Measurements from ENCODE around the gene LRRC66.
A peak's percentile ranks its signal among the peaks of the same experiment; 100 is the strongest.

The LRRC66 gene

DNA sequence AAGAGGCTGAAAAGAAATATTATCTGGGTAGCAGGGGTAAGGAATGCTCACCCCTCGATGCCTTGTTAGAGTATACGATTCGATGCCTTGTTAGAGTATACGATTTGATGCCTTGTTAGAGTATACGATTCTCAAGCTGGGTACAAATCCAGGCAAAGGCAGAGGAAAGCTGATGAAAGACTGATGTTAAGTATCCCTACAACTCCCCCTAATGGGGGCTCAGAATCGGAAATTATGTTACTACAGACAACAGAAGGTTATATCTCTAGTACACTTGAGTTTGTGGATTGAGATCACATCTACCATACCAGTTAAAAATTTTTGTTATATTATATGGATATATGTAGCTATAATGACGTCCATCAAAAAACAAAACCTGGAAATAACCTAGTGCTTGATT, 4.8 kb downstream of the LRRC66 start:
- H2AK5ac ChIP-seq (ENCODE audit: low read depth, low read length): no peak overlapping the region
- no peak overlapping the region for H2BK12ac ChIP-seq (ENCODE audit: low read length)
- no peaks in the 10 kb centered on the region for H3K4me1 ChIP-seq (ENCODE audit: control insufficient read depth in 2 of 2, insufficient read depth in 1 of 2, low read depth in 1 of 2, low read length in 2 of 2)
- H3K79me1 ChIP-seq (ENCODE audit: low read depth, low read length): no peaks in the 10 kb centered on the region
- H2BK15ac ChIP-seq (ENCODE audit: low read length): no peak overlapping the region
- no peak overlapping the region for H3K4me2 ChIP-seq (ENCODE audit: insufficient read depth, low read length, poor library complexity, severe bottlenecking)
- no peak overlapping the region for H3K4me3 ChIP-seq (ENCODE audit: low read length in 2 of 2)
- no peak overlapping the region for H3K14ac ChIP-seq (ENCODE audit: low read length)
- H2BK5ac ChIP-seq (ENCODE audit: low read length): no peak overlapping the region
- no peak overlapping the region for H4K8ac ChIP-seq (ENCODE audit: low read depth, low read length)
- no peak overlapping the region for H3K18ac ChIP-seq (ENCODE audit: low read length)
- WGBS, 2 donors (ENCODE audit: extremely low coverage in 2 of 2, insufficient read length in 2 of 2, insufficient replicate concordance in 1 of 2): no CpG with 5 or more reads among the region's 7 CpGs
- peaks cover 0 to 2% of the 10 kb centered on the region in 2 donors for H3K36me3 ChIP-seq (replicated peaks in 1 of 2; ENCODE audit: control insufficient read depth in 2 of 2, insufficient read depth in 2 of 2, low read length in 2 of 2)
- H3K23ac ChIP-seq (ENCODE audit: low read depth, low read length, poor library complexity): no peak overlapping the region
- no peak overlapping the region for H2BK120ac ChIP-seq (ENCODE audit: low read depth, low read length)
- H4K91ac ChIP-seq (ENCODE audit: low read depth, low read length, poor library complexity): no peak overlapping the region
- H2AFZ ChIP-seq (ENCODE audit: low read length): peak overlapping the region; percentile 11
- H3K27ac ChIP-seq (replicated peaks; ENCODE audit: low read length): no peak overlapping the region
- no peak overlapping the region for H3K4ac ChIP-seq (ENCODE audit: low read length)
- no peaks in the 10 kb centered on the region for H3K9me3 ChIP-seq (replicated peaks in 1 of 2; ENCODE audit: control insufficient read depth in 2 of 2, insufficient read depth in 1 of 2, low read depth in 1 of 2, low read length in 2 of 2)
- no peaks in the 10 kb centered on the region for H3K27me3 ChIP-seq (ENCODE audit: control insufficient read depth in 3 of 3, insufficient read depth in 3 of 3, low read depth in 1 of 3, low read length in 3 of 3)
- H3K9ac ChIP-seq (ENCODE audit: low read depth, low read length, poor library complexity): no peak overlapping the region
- no peak for DNase-seq (ENCODE audit: low spot score)

DNA sequence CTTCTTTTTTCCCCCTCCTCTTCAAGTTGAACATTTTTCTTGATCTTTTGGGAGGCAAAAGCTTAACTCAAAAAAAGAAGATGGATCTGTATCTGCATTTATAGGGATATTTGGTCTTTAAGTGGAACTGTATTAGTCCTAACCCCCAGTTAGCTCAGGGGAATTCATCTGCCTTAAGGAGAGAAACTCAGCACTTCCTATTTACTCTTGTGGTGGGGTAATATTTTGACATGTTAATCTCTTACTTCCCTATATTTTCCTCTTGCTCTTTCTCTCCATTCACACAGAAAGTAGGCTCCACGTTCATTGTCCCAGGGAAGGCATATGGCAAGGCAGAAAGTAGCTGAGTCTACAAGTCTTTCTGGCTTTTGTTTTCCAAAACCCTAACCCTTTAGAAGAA, 5.3 kb downstream of the LRRC66 start:
- Histone ChIP-seq H2BK120ac (ENCODE audit: low read depth, low read length) (no peak overlapping the region), H3K4me3 (ENCODE audit: low read length in 2 of 2) (no peak overlapping the region), H4K8ac (ENCODE audit: low read depth, low read length) (no peak overlapping the region), H2BK15ac (ENCODE audit: low read length) (no peak overlapping the region), H3K9me3 (replicated peaks in 1 of 2; ENCODE audit: control insufficient read depth in 2 of 2, insufficient read depth in 1 of 2, low read depth in 1 of 2, low read length in 2 of 2) (no peaks in the 10 kb centered on the region), H3K27me3 (ENCODE audit: control insufficient read depth in 3 of 3, insufficient read depth in 3 of 3, low read depth in 1 of 3, low read length in 3 of 3) (no peaks in the 10 kb centered on the region), H3K23ac (ENCODE audit: low read depth, low read length, poor library complexity) (no peak overlapping the region), H3K79me1 (ENCODE audit: low read depth, low read length) (no peaks in the 10 kb centered on the region), H3K4ac (ENCODE audit: low read length) (no peak overlapping the region), H2BK12ac (ENCODE audit: low read length) (no peak overlapping the region), H2AFZ (ENCODE audit: low read length) (peak overlapping the region; percentile 11), H2BK5ac (ENCODE audit: low read length) (no peak overlapping the region), H3K9ac (ENCODE audit: low read depth, low read length, poor library complexity) (no peak overlapping the region), H2AK5ac (ENCODE audit: low read depth, low read length) (no peak overlapping the region), H3K27ac (replicated peaks; ENCODE audit: low read length) (no peak overlapping the region), H3K4me2 (ENCODE audit: insufficient read depth, low read length, poor library complexity, severe bottlenecking) (no peak overlapping the region), H3K14ac (ENCODE audit: low read length) (no peak overlapping the region), H4K91ac (ENCODE audit: low read depth, low read length, poor library complexity) (no peak overlapping the region), H3K18ac (ENCODE audit: low read length) (no peak overlapping the region), H3K4me1 (ENCODE audit: control insufficient read depth in 2 of 2, insufficient read depth in 1 of 2, low read depth in 1 of 2, low read length in 2 of 2) (no peaks in the 10 kb centered on the region), H3K36me3 (replicated peaks in 1 of 2; ENCODE audit: control insufficient read depth in 2 of 2, insufficient read depth in 2 of 2, low read length in 2 of 2) (no peaks in the 10 kb centered on the region)
- no peak for DNase-seq (ENCODE audit: low spot score)
- WGBS, 2 donors (ENCODE audit: extremely low coverage in 2 of 2, insufficient read length in 2 of 2, insufficient replicate concordance in 1 of 2): no CpG with 5 or more reads among the region's 1 CpG

DNA sequence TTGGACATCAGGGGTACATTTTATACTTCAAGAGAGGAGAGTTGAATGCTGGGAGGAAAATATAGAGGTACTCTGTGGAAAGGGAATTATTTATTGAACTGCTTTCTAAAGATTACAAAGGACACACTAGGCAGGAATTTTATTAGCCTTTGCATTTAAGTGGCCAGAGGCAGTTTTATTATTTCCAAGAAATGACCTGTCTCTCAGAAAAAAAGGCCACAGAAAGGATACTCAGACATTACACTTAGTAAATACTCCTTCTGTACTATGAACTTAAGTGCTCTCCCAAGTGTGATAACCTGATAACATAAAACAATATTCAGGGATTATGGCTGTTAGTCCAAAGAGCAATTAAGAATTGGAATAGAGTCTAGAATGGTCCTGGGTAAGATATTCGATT, 7.5 kb downstream of the LRRC66 start:
- Histone ChIP-seq H3K79me1 (ENCODE audit: low read depth, low read length) (no peaks in the 10 kb centered on the region), H3K14ac (ENCODE audit: low read length) (no peak overlapping the region), H3K9me3 (replicated peaks in 1 of 2; ENCODE audit: control insufficient read depth in 2 of 2, insufficient read depth in 1 of 2, low read depth in 1 of 2, low read length in 2 of 2) (no peaks in the 10 kb centered on the region), H2BK120ac (ENCODE audit: low read depth, low read length) (no peak overlapping the region), H3K4me2 (ENCODE audit: insufficient read depth, low read length, poor library complexity, severe bottlenecking) (no peak overlapping the region), H3K18ac (ENCODE audit: low read length) (no peak overlapping the region), H3K4me1 (ENCODE audit: control insufficient read depth in 2 of 2, insufficient read depth in 1 of 2, low read depth in 1 of 2, low read length in 2 of 2) (no peaks in the 10 kb centered on the region), H3K27ac (replicated peaks; ENCODE audit: low read length) (no peak overlapping the region), H4K8ac (ENCODE audit: low read depth, low read length) (no peak overlapping the region), H4K91ac (ENCODE audit: low read depth, low read length, poor library complexity) (no peak overlapping the region), H2BK12ac (ENCODE audit: low read length) (no peak overlapping the region), H2BK5ac (ENCODE audit: low read length) (no peak overlapping the region), H3K4me3 (ENCODE audit: low read length in 2 of 2) (no peak overlapping the region), H3K4ac (ENCODE audit: low read length) (no peak overlapping the region), H2BK15ac (ENCODE audit: low read length) (no peak overlapping the region), H3K23ac (ENCODE audit: low read depth, low read length, poor library complexity) (no peak overlapping the region), H3K36me3 (replicated peaks in 1 of 2; ENCODE audit: control insufficient read depth in 2 of 2, insufficient read depth in 2 of 2, low read length in 2 of 2) (no peaks in the 10 kb centered on the region), H2AFZ (ENCODE audit: low read length) (no peak overlapping the region), H3K27me3 (ENCODE audit: control insufficient read depth in 3 of 3, insufficient read depth in 3 of 3, low read depth in 1 of 3, low read length in 3 of 3) (no peaks in the 10 kb centered on the region), H2AK5ac (ENCODE audit: low read depth, low read length) (no peak overlapping the region), H3K9ac (ENCODE audit: low read depth, low read length, poor library complexity) (no peak overlapping the region)
- no CpG with 5 or more reads among the region's 1 CpG for WGBS, 2 donors (ENCODE audit: extremely low coverage in 2 of 2, insufficient read length in 2 of 2, insufficient replicate concordance in 1 of 2)
- DNase-seq (ENCODE audit: low spot score): no peak

DNA sequence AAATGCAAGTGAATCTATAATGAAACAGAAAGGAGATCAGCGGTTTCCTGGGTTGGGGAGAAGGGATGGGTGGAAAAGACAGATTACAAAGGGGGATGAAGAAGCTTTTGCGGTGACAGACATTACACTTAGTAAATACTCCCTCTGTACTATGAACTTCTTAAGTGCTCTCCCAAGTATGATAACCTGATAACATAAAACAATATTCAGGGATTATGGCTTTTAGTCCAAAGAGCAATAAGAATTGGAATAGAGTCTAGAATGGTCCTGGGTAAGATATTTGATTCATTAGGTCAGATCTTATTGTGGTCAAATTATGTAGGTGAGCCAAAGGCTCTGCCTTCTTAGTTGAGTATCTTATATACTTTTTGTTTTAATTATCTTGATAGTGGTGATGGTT, 9.2 kb downstream of the LRRC66 start:
- H2AFZ ChIP-seq (ENCODE audit: low read length): no peak overlapping the region
- no peak overlapping the region for H2BK15ac ChIP-seq (ENCODE audit: low read length)
- no peaks in the 10 kb centered on the region for H3K36me3 ChIP-seq (replicated peaks in 1 of 2; ENCODE audit: control insufficient read depth in 2 of 2, insufficient read depth in 2 of 2, low read length in 2 of 2)
- H2BK12ac ChIP-seq (ENCODE audit: low read length): no peak overlapping the region
- H3K4ac ChIP-seq (ENCODE audit: low read length): no peak overlapping the region
- no peak for DNase-seq (ENCODE audit: low spot score)
- H3K27me3 ChIP-seq (ENCODE audit: control insufficient read depth in 3 of 3, insufficient read depth in 3 of 3, low read depth in 1 of 3, low read length in 3 of 3): no peaks in the 10 kb centered on the region
- no peak overlapping the region for H3K27ac ChIP-seq (replicated peaks; ENCODE audit: low read length)
- no peak overlapping the region for H2BK120ac ChIP-seq (ENCODE audit: low read depth, low read length)
- no peak overlapping the region for H3K4me3 ChIP-seq (ENCODE audit: low read length in 2 of 2)
- H2AK5ac ChIP-seq (ENCODE audit: low read depth, low read length): no peak overlapping the region
- no peaks in the 10 kb centered on the region for H3K79me1 ChIP-seq (ENCODE audit: low read depth, low read length)
- H4K91ac ChIP-seq (ENCODE audit: low read depth, low read length, poor library complexity): no peak overlapping the region
- H3K4me2 ChIP-seq (ENCODE audit: insufficient read depth, low read length, poor library complexity, severe bottlenecking): no peak overlapping the region
- H3K9ac ChIP-seq (ENCODE audit: low read depth, low read length, poor library complexity): no peak overlapping the region
- H3K9me3 ChIP-seq (replicated peaks in 1 of 2; ENCODE audit: control insufficient read depth in 2 of 2, insufficient read depth in 1 of 2, low read depth in 1 of 2, low read length in 2 of 2): no peaks in the 10 kb centered on the region
- no peak overlapping the region for H3K23ac ChIP-seq (ENCODE audit: low read depth, low read length, poor library complexity)
- WGBS, 2 donors (ENCODE audit: extremely low coverage in 2 of 2, insufficient read length in 2 of 2, insufficient replicate concordance in 1 of 2): no CpG with 5 or more reads among the region's 2 CpGs
- H2BK5ac ChIP-seq (ENCODE audit: low read length): no peak overlapping the region
- H3K18ac ChIP-seq (ENCODE audit: low read length): no peak overlapping the region
- no peaks in the 10 kb centered on the region for H3K4me1 ChIP-seq (ENCODE audit: control insufficient read depth in 2 of 2, insufficient read depth in 1 of 2, low read depth in 1 of 2, low read length in 2 of 2)
- no peak overlapping the region for H3K14ac ChIP-seq (ENCODE audit: low read length)
- no peak overlapping the region for H4K8ac ChIP-seq (ENCODE audit: low read depth, low read length)
